Measurements from ENCODE around the gene UFSP2.
"Not testable (repeated sequence)": the region's sequence is repeated elsewhere in the genome, so short reads cannot be mapped to it uniquely, and the experiment has no call there.

Gene UFSP2

GRCh38 chr4:185384061-185384460 is 41.7 kb downstream of the UFSP2 start:
- no peak for DNase-seq (ENCODE audit: low spot score)

GRCh38 chr4:185383451-185383850 is 42.3 kb downstream of the UFSP2 start:
- no peak for DNase-seq (ENCODE audit: low spot score)

GRCh38 chr4:185382754-185383153 is 43.0 kb downstream of the UFSP2 start:
- DNase-seq (ENCODE audit: low spot score): no peak

- DNase-seq (ENCODE audit: low spot score): no peak
Measured at GRCh38 chr4:185381288-185382196, 44.2 kb downstream of the UFSP2 start.

GRCh38 chr4:185380320-185380719 is 45.4 kb downstream of the UFSP2 start:
- no peak for DNase-seq (ENCODE audit: low spot score)

- DNase-seq (ENCODE audit: low spot score): no peak
Measured at GRCh38 chr4:185379326-185380295, 46.2 kb downstream of the UFSP2 start.

GRCh38 chr4:185378264-185378663 is 47.5 kb downstream of the UFSP2 start:
- no peak for DNase-seq (ENCODE audit: low spot score)

GRCh38 chr4:185374573-185374972 is 51.2 kb downstream of the UFSP2 start:
- no peak for DNase-seq (ENCODE audit: low spot score)

- DNase-seq (ENCODE audit: low spot score): no peak
Measured at GRCh38 chr4:185374027-185374426, 51.7 kb downstream of the UFSP2 start.

GRCh38 chr4:185371702-185372101 is 54.1 kb downstream of the UFSP2 start:
- no peak for DNase-seq (ENCODE audit: low spot score)

GRCh38 chr4:185370268-185370949 is 55.4 kb downstream of the UFSP2 start:
- DNase-seq (ENCODE audit: low spot score): no peak

GRCh38 chr4:185369731-185370130 is 56.0 kb downstream of the UFSP2 start:
- no peak for DNase-seq (ENCODE audit: low spot score)

- no peak for DNase-seq (ENCODE audit: low spot score)
Measured at GRCh38 chr4:185364886-185365285, 60.9 kb downstream of the UFSP2 start.

- DNase-seq (ENCODE audit: low spot score): no peak
Measured at GRCh38 chr4:185363251-185363650, 62.5 kb downstream of the UFSP2 start.

GRCh38 chr4:185362570-185362969 is 63.2 kb downstream of the UFSP2 start:
- not testable (repeated sequence) for DNase-seq (ENCODE audit: low spot score)

- no peak for DNase-seq (ENCODE audit: low spot score)
Measured at GRCh38 chr4:185361872-185362271, 63.9 kb downstream of the UFSP2 start.

- no peak for DNase-seq (ENCODE audit: low spot score)
Measured at GRCh38 chr4:185359767-185360446, 65.9 kb downstream of the UFSP2 start.

GRCh38 chr4:185358959-185359358 is 66.8 kb downstream of the UFSP2 start:
- no peak for DNase-seq (ENCODE audit: low spot score)

GRCh38 chr4:185358514-185358913 is 67.2 kb downstream of the UFSP2 start:
- no peak for DNase-seq (ENCODE audit: low spot score)

GRCh38 chr4:185357733-185358440 is 67.9 kb downstream of the UFSP2 start:
- DNase-seq (ENCODE audit: low spot score): no peak

- no peak for DNase-seq (ENCODE audit: low spot score)
Measured at GRCh38 chr4:185357211-185357610, 68.6 kb downstream of the UFSP2 start.

Data from hematopoietic multipotent progenitor cell treated with erythropoietin and hydrocortisone succinate and interleukin-3 and kit ligand, for 17 days (in vitro differentiated cells).